IMR-90 (cell line): ENCODE data around the gene PIGU. TPM values are rescaled to one million over a fixed set of nuclear protein-coding genes. Genes with fewer than 3 reads are reported as not detected.

Experiments
- ATAC-seq: fragments of 200-7000 bp; cut with Tn5 transposase; 2 replicates; pipeline ENCODE4 v1.9.1; 2020; ENCODE audit warnings: low read depth, mild to moderate bottlenecking, moderate library complexity
- BruUV-seq: library from RNA; stranded (reverse); fragments of 400-500 nt; replicated peaks from 2 replicates; lab custom pipeline; 2021; lab: Mats Ljungman, UMichigan
- CTCF ChIA-PET: fragments of 300-600 bp; formaldehyde crosslinking; extraction: SDS; loops from one replicate; lab custom pipeline; 2021; ENCODE audit warnings: antibody characterized with exemption; lab: Yijun Ruan, JAX
- POLR2A ChIA-PET: fragments of 300-600 bp; sonication (Branson Sonifier 250); formaldehyde crosslinking; loops from one replicate; lab custom pipeline; 2022; ENCODE audit warnings: antibody characterized with exemption; ENCODE audit not compliant: unreplicated experiment; lab: Charles Lee
- DNase-seq: peaks from one replicate; pipeline ENCODE4 v3.0.0; 2013
- H2AFZ ChIP-seq: replicated peaks from 2 replicates; pipeline ENCODE3; 2013; ENCODE audit warnings: low read length, mild to moderate bottlenecking; ENCODE audit not compliant: poor library complexity
- H2AK5ac ChIP-seq: 2 replicates; pipeline ENCODE4 v1.6.1; 2013; ENCODE audit warnings: low read depth, low read length, inconsistent platforms
- H2AK9ac ChIP-seq: replicated peaks from 2 replicates; pipeline ENCODE3; 2013; ENCODE audit warnings: mild to moderate bottlenecking, low read depth, low read length, moderate library complexity; ENCODE audit not compliant: poor library complexity
- H2BK120ac ChIP-seq: 2 replicates; pipeline ENCODE4 v1.6.1; 2013; ENCODE audit warnings: low read depth, low read length, inconsistent platforms
- H2BK15ac ChIP-seq: 3 replicates; pipeline ENCODE4 v1.6.1; 2013; ENCODE audit warnings: low read depth, low read length, inconsistent platforms
- H2BK20ac ChIP-seq: 2 replicates; pipeline ENCODE4 v1.6.1; 2013; ENCODE audit warnings: low read depth, mild to moderate bottlenecking, inconsistent platforms, low read length, moderate library complexity
- H2BK5ac ChIP-seq: 2 replicates; pipeline ENCODE4 v1.6.1; 2013; ENCODE audit warnings: mild to moderate bottlenecking, low read depth, low read length, inconsistent platforms; ENCODE audit not compliant: poor library complexity, severe bottlenecking
- H3K14ac ChIP-seq: replicated peaks from 2 replicates; pipeline ENCODE4 v1.6.1; 2013; ENCODE audit warnings: low read depth, low read length, inconsistent platforms
- H3K18ac ChIP-seq: 2 replicates; pipeline ENCODE4 v1.6.1; 2013; ENCODE audit warnings: low read depth, low read length, control low read depth
- H3K23ac ChIP-seq: 2 replicates; pipeline ENCODE4 v1.6.1; 2013; ENCODE audit warnings: low read depth, low read length, inconsistent platforms
- H3K27ac ChIP-seq: 2 replicates; pipeline ENCODE4 v1.5.1; 2013; ENCODE audit warnings: mild to moderate bottlenecking, control low read depth, low read length; ENCODE audit not compliant: insufficient read depth
- H3K27me3 ChIP-seq: 2 replicates; pipeline ENCODE4 v1.6.1; 2013; ENCODE audit warnings: low read length; ENCODE audit not compliant: control insufficient read depth, insufficient read depth
- H3K36me3 ChIP-seq: 2 replicates; pipeline ENCODE4 v1.6.1; 2013; ENCODE audit warnings: low read length, mixed read lengths; ENCODE audit not compliant: control insufficient read depth, insufficient read depth
- H3K4ac ChIP-seq: 2 replicates; pipeline ENCODE4 v1.6.1; 2013; ENCODE audit warnings: low read depth, low read length, inconsistent platforms
- H3K4me1 ChIP-seq: 2 replicates; pipeline ENCODE4 v1.6.1; 2013; ENCODE audit warnings: low read length, mixed read lengths; ENCODE audit not compliant: control insufficient read depth, insufficient read depth
- H3K4me2 ChIP-seq: 2 replicates; pipeline ENCODE4 v1.6.1; 2013; ENCODE audit warnings: low read depth, mild to moderate bottlenecking, control low read depth, low read length, moderate library complexity
- H3K4me3 ChIP-seq: 2 replicates; pipeline ENCODE4 v1.5.1; 2013; ENCODE audit warnings: low read depth, mild to moderate bottlenecking, control low read depth, low read length, moderate library complexity; ENCODE audit not compliant: insufficient read depth
- H3K56ac ChIP-seq: 2 replicates; pipeline ENCODE4 v1.6.1; 2013; ENCODE audit warnings: low read length, inconsistent platforms; ENCODE audit not compliant: insufficient read depth; ENCODE audit errors: extremely low read depth
- H3K79me1 ChIP-seq, 2 experiments: 2 replicates each; pipeline ENCODE4 v1.6.1; 2013; ENCODE audit warnings: low read length in 2 of 2, inconsistent platforms in 1 of 2, low read depth in 1 of 2
- H3K9ac ChIP-seq: 2 replicates; pipeline ENCODE4 v1.6.1; 2013; ENCODE audit warnings: low read depth, low read length, control low read depth
- H3K9me1 ChIP-seq: 2 replicates; pipeline ENCODE4 v1.6.1; 2013; ENCODE audit warnings: low read length, inconsistent platforms; ENCODE audit not compliant: insufficient read depth
- H3K9me3 ChIP-seq: 2 replicates; pipeline ENCODE4 v1.6.1; 2013; ENCODE audit warnings: low read length; ENCODE audit not compliant: control insufficient read depth, insufficient read depth
- H4K20me1 ChIP-seq: 2 replicates; pipeline ENCODE4 v1.6.1; 2013; ENCODE audit warnings: low read length, inconsistent platforms; ENCODE audit not compliant: insufficient read depth
- H4K5ac ChIP-seq: 2 replicates; pipeline ENCODE4 v1.6.1; 2013; ENCODE audit warnings: mild to moderate bottlenecking, low read depth, low read length, control low read depth
- H4K8ac ChIP-seq, 2 experiments: 2 replicates each; pipeline ENCODE4 v1.6.1; 2013; ENCODE audit warnings: low read depth in 2 of 2, low read length in 2 of 2, control low read depth in 1 of 2, inconsistent platforms in 1 of 2
- H4K91ac ChIP-seq: 2 replicates; pipeline ENCODE4 v1.6.1; 2013; ENCODE audit warnings: low read depth, low read length, inconsistent platforms; ENCODE audit not compliant: insufficient read depth
- CHD1 ChIP-seq: IDR thresholded peaks from 2 replicates; pipeline ENCODE4 v1.6.1; 2012; ENCODE audit warnings: low read depth, low read length, improper control_type of control experiment
- FOS ChIP-seq: fragments of 150-350 bp; IDR thresholded peaks from 2 replicates; pipeline ENCODE4 v1.6.1; 2016; ENCODE audit warnings: low read depth, low read length
- MXI1 ChIP-seq: IDR thresholded peaks from 2 replicates; pipeline ENCODE4 v1.6.1; 2012; ENCODE audit warnings: low read depth, mild to moderate bottlenecking, low read length, moderate library complexity, borderline replicate concordance
- NFE2L2 ChIP-seq: fragments of 150-350 bp; IDR thresholded peaks from 2 replicates; pipeline ENCODE4 v1.6.1; 2016; ENCODE audit warnings: low read depth, mild to moderate bottlenecking, low read length
- POLR2A ChIP-seq: IDR thresholded peaks from 2 replicates; pipeline ENCODE4 v1.6.1; 2012; ENCODE audit warnings: mild to moderate bottlenecking, low read depth, low read length
- RAD21 ChIP-seq: IDR thresholded peaks from 2 replicates; pipeline ENCODE4 v1.6.1; 2012; ENCODE audit warnings: low read length, improper control_type of control experiment
- WGBS, 2 experiments: methylation state at CpG; one replicate each; pipeline versions ENCODE4 v1.1.5 to v1.1.7; 2013; ENCODE audit warnings: missing lambda C conversion rate in 2 of 2; ENCODE audit not compliant: insufficient read length in 1 of 2; ENCODE audit errors: extremely low coverage in 2 of 2; 5-methylcytosine and 5-hydroxymethylcytosine counted together
- dilution Hi-C: fragments of 300-500 bp; cut with HindIII; formaldehyde crosslinking; loops from one replicate; pipeline ENCODE4 v1.14.3; 2018; ENCODE audit warnings: low sequenced_read_pairs; ENCODE audit not compliant: unreplicated experiment
- in situ Hi-C: fragments of 300-500 bp; cut with MboI; formaldehyde crosslinking; loops from 3 replicates; pipeline ENCODE4 v1.14.3; 2019; ENCODE audit warnings: low sequenced_read_pairs, inconsistent platforms, mixed read lengths
- intact Hi-C: fragments of 100-400 bp; cut with micrococcal nuclease; formaldehyde crosslinking; loops from 2 replicates; pipeline ENCODE4 v1.10.0; 2022
- polyA plus RNA-seq, 3 experiments: library from polyadenylated mRNA; depleted of rRNA; stranded (reverse); fragments of >200 nt; gene quantifications; 2 replicates each; pipeline ENCODE4 v1.2.3, GENCODE V29; 2012; ENCODE audit warnings: low replicate concordance in 1 of 3
- total RNA-seq: library from RNA; depleted of rRNA; stranded (reverse); fragments of >200 nt; gene quantifications from 2 replicates; pipeline ENCODE4 v1.2.3, GENCODE V29; 2012
- TF ChIP-seq, protein P1 (sequence below): fragments of 150-350 bp; IDR thresholded peaks from 2 replicates; pipeline ENCODE4 v1.6.1; 2017; ENCODE audit warnings: mild to moderate bottlenecking, antibody characterized with exemption, low read length, low read depth
- TF ChIP-seq, protein P2 (sequence below): fragments of 150-350 bp; IDR thresholded peaks from 2 replicates; pipeline ENCODE4 v1.6.1; 2016; ENCODE audit warnings: low read depth, mild to moderate bottlenecking, low read length, moderate library complexity, borderline replicate concordance

PIGU gene
- total and polyA plus RNA-seq, 2 of the 4 experiments (the other 2 are of a cell fraction) = 11.1 to 31.1 TPM

DNA sequence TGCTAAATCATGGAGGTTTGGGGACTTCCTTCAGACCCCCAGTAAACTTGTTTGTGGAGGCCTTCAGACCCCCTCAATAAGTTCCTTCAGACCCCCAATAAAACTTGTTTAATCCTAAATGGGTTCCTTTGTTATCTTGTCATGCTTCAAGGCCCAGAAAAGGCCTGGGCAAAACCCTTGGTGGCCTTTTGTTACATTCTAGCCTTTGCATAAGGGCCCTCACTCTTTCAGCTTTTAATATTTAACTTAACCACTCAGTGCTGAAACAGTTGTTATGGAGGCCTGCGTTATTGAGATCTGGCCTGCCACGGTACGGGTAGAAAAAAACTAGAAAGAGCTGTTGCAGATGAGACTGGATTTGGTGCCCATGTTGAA lies 165.0 kb downstream of the PIGU start:
- Histone ChIP-seq H3K36me3 (peaks cover 16% of the 10 kb centered on the region), H3K14ac (no peak overlapping the region), H3K27ac (no peak overlapping the region), H2AK5ac (no peak overlapping the region), H3K9ac (no peak overlapping the region), H3K27me3 (no peaks in the 10 kb centered on the region), H3K4me1 (peaks cover 7% of the 10 kb centered on the region; the same call in 1 of the 2 replicates), H2AK9ac (no peak overlapping the region), H2BK120ac (no peak overlapping the region), H2BK5ac (no peak overlapping the region), H4K91ac (no peak overlapping the region), H3K23ac (no peak overlapping the region), H3K4ac (no peak overlapping the region), H2BK15ac (no peak overlapping the region), H3K18ac (no peak overlapping the region), H3K79me1 (peaks cover 15 to 50% of the 10 kb centered on the region in 2 experiments), H3K9me3 (no peaks in the 10 kb centered on the region), H3K4me3 (no peak overlapping the region), H4K8ac (no peak overlapping the region), H4K20me1 (no peaks in the 10 kb centered on the region), H2AFZ (no peak overlapping the region), H3K9me1 (peaks cover 8% of the 10 kb centered on the region), H3K4me2 (no peak overlapping the region), H3K56ac (no peak overlapping the region), H4K5ac (no peak overlapping the region), H2BK20ac (no peak overlapping the region)
- BruUV-seq = no TSS peak
- POLR2A ChIA-PET = no interaction called here
- DNase-seq = no peak
- TF ChIP-seq RAD21 = no peak
- no peak for TF ChIP-seq NFE2L2
- TF ChIP-seq, protein P1, sequence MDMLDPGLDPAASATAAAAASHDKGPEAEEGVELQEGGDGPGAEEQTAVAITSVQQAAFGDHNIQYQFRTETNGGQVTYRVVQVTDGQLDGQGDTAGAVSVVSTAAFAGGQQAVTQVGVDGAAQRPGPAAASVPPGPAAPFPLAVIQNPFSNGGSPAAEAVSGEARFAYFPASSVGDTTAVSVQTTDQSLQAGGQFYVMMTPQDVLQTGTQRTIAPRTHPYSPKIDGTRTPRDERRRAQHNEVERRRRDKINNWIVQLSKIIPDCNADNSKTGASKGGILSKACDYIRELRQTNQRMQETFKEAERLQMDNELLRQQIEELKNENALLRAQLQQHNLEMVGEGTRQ = no peak
- TF ChIP-seq POLR2A = no peak
- no peak for TF ChIP-seq CHD1
- TF ChIP-seq, protein P2, sequence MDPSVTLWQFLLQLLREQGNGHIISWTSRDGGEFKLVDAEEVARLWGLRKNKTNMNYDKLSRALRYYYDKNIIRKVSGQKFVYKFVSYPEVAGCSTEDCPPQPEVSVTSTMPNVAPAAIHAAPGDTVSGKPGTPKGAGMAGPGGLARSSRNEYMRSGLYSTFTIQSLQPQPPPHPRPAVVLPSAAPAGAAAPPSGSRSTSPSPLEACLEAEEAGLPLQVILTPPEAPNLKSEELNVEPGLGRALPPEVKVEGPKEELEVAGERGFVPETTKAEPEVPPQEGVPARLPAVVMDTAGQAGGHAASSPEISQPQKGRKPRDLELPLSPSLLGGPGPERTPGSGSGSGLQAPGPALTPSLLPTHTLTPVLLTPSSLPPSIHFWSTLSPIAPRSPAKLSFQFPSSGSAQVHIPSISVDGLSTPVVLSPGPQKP = no peak
- no peak for TF ChIP-seq FOS
- TF ChIP-seq MXI1 = no peak
- 80% methylated on average over 1 of the region's 3 CpGs; no CpG with 5 or more reads in 1 of the 2 experiments for WGBS, 2 experiments
- in situ Hi-C loops = no loop called here
- no peak for ATAC-seq
- dilution Hi-C loops = no loop called here
- CTCF ChIA-PET = no interaction called here
- intact Hi-C loops = no loop called here
